Measurements from ENCODE around the gene CLPTM1L. TPM values are rescaled to one million over a fixed set of nuclear protein-coding genes. Genes with fewer than 3 reads are reported as not detected.

The CLPTM1L gene
- total RNA-seq, 1 donor from 2014 or later: 74.8 TPM

GRCh38 chr5:1302258-1302657, 42.6 kb downstream of the CLPTM1L start:
- Histone ChIP-seq H2AFZ (replicated peaks) (no peak overlapping the region), H3F3A (ENCODE audit: low read depth) (peaks cover 8% of the 10 kb centered on the region), H3K4me3 (no peak overlapping the region), H3K4me2 (no peak overlapping the region), H3K27ac (no peak overlapping the region), H3K9ac (no peak overlapping the region), H3K4me1 (no peaks in the 10 kb centered on the region), H4K20me1 (ENCODE audit: low read depth) (no peaks in the 10 kb centered on the region), H3K27me3 (peaks cover 15% of the 10 kb centered on the region), H3K79me2 (ENCODE audit: low read depth) (no peaks in the 10 kb centered on the region), H3K36me3 (no peaks in the 10 kb centered on the region), H3K9me3 (ENCODE audit: low read depth) (no peaks in the 10 kb centered on the region)
- Mint-ChIP-seq H3K27me3 (ENCODE audit: insufficient read depth, low read depth) (peaks cover 13% of the 10 kb centered on the region), H3K4me3 (no peak overlapping the region), H3K36me3 (no peaks in the 10 kb centered on the region), H3K27ac (no peak overlapping the region), H3K4me1 (peaks cover 3% of the 10 kb centered on the region), H3K9me3 (peaks cover 6% of the 10 kb centered on the region)
- TF ChIP-seq CTCF (IDR thresholded peaks at IDR 0.05) (no peak), EZH2phosphoT487 (IDR thresholded peaks at IDR 0.05) (no peak), EZH2 (IDR thresholded peaks at IDR 0.05) (no peak)
- DNase-seq (ENCODE audit: low spot score): no peak

DNA sequence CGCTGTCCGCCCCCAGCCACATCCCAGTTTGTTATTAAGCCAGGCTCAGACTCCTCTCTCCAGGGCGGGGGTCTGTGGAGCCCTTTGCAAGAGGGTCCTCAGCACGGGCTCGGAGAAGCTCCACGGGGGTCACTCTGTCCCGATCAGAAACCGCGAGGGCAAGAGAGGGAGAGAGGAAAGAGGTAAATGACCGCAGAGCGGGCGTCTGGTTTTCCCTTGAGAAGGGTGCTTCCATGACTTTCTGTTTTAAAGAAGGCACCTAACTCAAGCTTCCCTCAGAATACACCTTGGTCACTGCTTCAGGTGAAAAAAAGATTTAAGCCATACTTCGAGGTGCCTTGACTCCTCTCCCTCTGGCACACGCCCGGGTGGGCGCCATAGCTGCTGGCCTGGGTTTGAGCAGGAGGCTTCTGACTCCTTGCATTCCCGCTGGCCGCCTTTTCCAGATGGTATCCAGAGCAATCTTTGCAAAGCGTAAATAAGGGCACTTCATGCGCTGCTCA, 44.3 kb downstream of the CLPTM1L start:
- H3K27me3 ChIP-seq: peaks cover 31% of the 10 kb centered on the region
- H4K20me1 ChIP-seq (ENCODE audit: low read depth): no peaks in the 10 kb centered on the region
- H3K4me3 ChIP-seq: no peak overlapping the region
- DNase-seq (ENCODE audit: low spot score): no peak
- TF ChIP-seq EZH2phosphoT487 (IDR thresholded peaks at IDR 0.05) (no peak), EZH2 (IDR thresholded peaks at IDR 0.05) (no peak), CTCF (IDR thresholded peaks at IDR 0.05) (no peak)
- no peaks in the 10 kb centered on the region for H3K9me3 ChIP-seq (ENCODE audit: low read depth)
- Mint-ChIP-seq H3K27ac (no peak overlapping the region), H3K9me3 (peaks cover 6% of the 10 kb centered on the region), H3K4me1 (peaks cover 3% of the 10 kb centered on the region), H3K27me3 (ENCODE audit: insufficient read depth, low read depth) (peaks cover 21% of the 10 kb centered on the region), H3K4me3 (no peak overlapping the region), H3K36me3 (no peaks in the 10 kb centered on the region)
- no peaks in the 10 kb centered on the region for H3K79me2 ChIP-seq (ENCODE audit: low read depth)
- no peak overlapping the region for H3K9ac ChIP-seq
- H3F3A ChIP-seq (ENCODE audit: low read depth): peaks cover 10% of the 10 kb centered on the region
- H3K4me1 ChIP-seq: peaks cover 5% of the 10 kb centered on the region
- no peak overlapping the region for H3K27ac ChIP-seq
- H3K4me2 ChIP-seq: no peak overlapping the region
- no peak overlapping the region for H2AFZ ChIP-seq (replicated peaks)
- H3K36me3 ChIP-seq: no peaks in the 10 kb centered on the region

GRCh38 chr5:1299961-1300360, 44.9 kb downstream of the CLPTM1L start:
- Histone ChIP-seq H3K79me2 (ENCODE audit: low read depth) (no peaks in the 10 kb centered on the region), H3K36me3 (no peaks in the 10 kb centered on the region), H3K4me1 (peaks cover 10% of the 10 kb centered on the region), H3K27me3 (peaks cover 38% of the 10 kb centered on the region), H3K9ac (no peak overlapping the region), H3K27ac (no peak overlapping the region), H4K20me1 (ENCODE audit: low read depth) (no peaks in the 10 kb centered on the region), H2AFZ (replicated peaks) (no peak overlapping the region), H3K4me2 (no peak overlapping the region), H3K4me3 (no peak overlapping the region), H3K9me3 (ENCODE audit: low read depth) (no peaks in the 10 kb centered on the region), H3F3A (ENCODE audit: low read depth) (peaks cover 10% of the 10 kb centered on the region)
- Mint-ChIP-seq H3K4me1 (peaks cover 3% of the 10 kb centered on the region), H3K36me3 (no peaks in the 10 kb centered on the region), H3K9me3 (peaks cover 6% of the 10 kb centered on the region), H3K27ac (no peak overlapping the region), H3K4me3 (no peak overlapping the region), H3K27me3 (ENCODE audit: insufficient read depth, low read depth) (peaks cover 21% of the 10 kb centered on the region)
- no peak for DNase-seq (ENCODE audit: low spot score)
- TF ChIP-seq EZH2phosphoT487 (IDR thresholded peaks at IDR 0.05): no peak
- no peak for TF ChIP-seq EZH2 (IDR thresholded peaks at IDR 0.05)
- TF ChIP-seq CTCF (IDR thresholded peaks at IDR 0.05): no peak

All from neural progenitor cell (in vitro differentiated cells).